ENCODE results near the gene CSK. TPM values are rescaled to one million over a fixed set of nuclear protein-coding genes. Genes with fewer than 3 reads are reported as not detected.

The CSK gene
- total and polyA plus RNA-seq, 2 of the 8 experiments (the other 6 are each of a cell fraction or from before 2014, with no cell fraction given): 13.7 to 50.2 TPM

DNA sequence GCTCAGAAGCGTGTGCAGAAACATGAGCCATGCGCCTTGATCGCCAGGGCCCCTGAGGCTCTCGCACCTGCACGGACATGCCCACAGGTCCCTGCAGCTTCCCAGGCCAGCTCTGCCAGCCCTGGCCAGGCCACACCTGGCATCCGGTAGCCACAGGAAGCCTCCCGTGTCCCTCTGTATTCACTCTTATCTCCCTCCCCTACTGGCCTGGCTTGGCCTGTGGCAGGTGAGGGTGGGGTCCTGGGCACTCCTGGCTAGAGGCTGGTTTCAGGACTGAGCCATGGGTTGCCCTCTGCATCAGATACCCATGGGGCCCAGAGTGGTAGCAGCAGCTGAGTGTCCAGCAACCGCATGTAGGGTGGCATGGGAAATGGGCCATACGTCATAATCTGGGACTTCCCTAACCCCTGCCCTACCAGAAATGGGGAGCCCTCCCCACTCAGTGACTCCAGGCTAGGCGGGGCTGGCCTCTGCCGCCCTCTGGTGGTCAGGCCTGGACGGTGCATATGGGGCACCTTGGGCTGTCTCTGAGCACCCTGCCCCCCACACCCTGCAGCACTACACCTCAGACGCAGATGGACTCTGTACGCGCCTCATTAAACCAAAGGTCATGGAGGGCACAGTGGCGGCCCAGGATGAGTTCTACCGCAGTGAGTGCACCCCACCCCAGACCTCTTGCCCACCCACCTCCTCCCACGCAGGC lies 18.1 kb downstream of the CSK start:
- H3K27me3 ChIP-seq (replicated peaks in 1 of 4; ENCODE audit: control insufficient read depth in 3 of 4, extremely low read depth in 1 of 4, insufficient read depth in 3 of 4, low read length in 3 of 4): no peaks in the 10 kb centered on the region
- H3K79me1 ChIP-seq (ENCODE audit: low read depth, low read length): 0 out of 2 replicates have a peak, but pooled peaks cover 2% of the 10 kb centered on the region
- no peaks in the 10 kb centered on the region for H3K79me2 ChIP-seq (ENCODE audit: control insufficient read depth in 1 of 2, insufficient read depth in 2 of 2, low read length in 2 of 2)
- FAIRE-seq (no peak), DNase-seq (ENCODE audit: low read depth in 1 of 2, low spot score in 2 of 2) (peak; percentile 34 to 96)
- no peak overlapping the region for H2BK20ac ChIP-seq (ENCODE audit: low read length)
- H2AFZ ChIP-seq (ENCODE audit: low read length): no peak overlapping the region
- no peak overlapping the region for H3K14ac ChIP-seq (ENCODE audit: insufficient read length)
- peaks cover 0 to 5% (median 2%) of the 10 kb centered on the region in 4 experiments; a peak in 3 of 7 replicates for H3K4me1 ChIP-seq (replicated peaks in 1 of 4; ENCODE audit: control insufficient read depth in 3 of 4, insufficient read depth in 4 of 4, low read length in 3 of 4)
- no peak overlapping the region for H3K23ac ChIP-seq (ENCODE audit: insufficient read length)
- H2BK5ac ChIP-seq (ENCODE audit: low read depth, low read length): peak overlapping the region; percentile 50; the same call in 1 of the 2 replicates
- no peak overlapping the region for H2AK5ac ChIP-seq (ENCODE audit: low read depth, low read length)
- no peak overlapping the region for H2BK120ac ChIP-seq (replicated peaks; ENCODE audit: low read depth, low read length)
- no peak overlapping the region for H3K4ac ChIP-seq (replicated peaks; ENCODE audit: insufficient read length, low read depth, low read length)
- H3K9me3 ChIP-seq (ENCODE audit: insufficient read depth in 2 of 2, low read depth in 1 of 2, low read length in 1 of 2): no peaks in the 10 kb centered on the region
- ChIA-PET POLR2A (ENCODE audit: partially characterized antibody) (interaction anchor here (0.7 to 3.6 kb wide), 7 partner anchors 9 to 126 kb away, joined by 3 to 20 read pairs (median 3); partner anchors contain the start of gene MPI), CTCF (ENCODE audit: partially characterized antibody) (interaction anchor here (0.6 to 53.7 kb wide), 41 partner anchors 9 to 551 kb away, joined by 3 to 1439 read pairs (median 5); partner anchors contain the start of genes CLK3, CPLX3, CSK and CYP1A2)
- H2BK15ac ChIP-seq (ENCODE audit: low read length): no peak overlapping the region
- peak overlapping the region; percentile 81 for H4K91ac ChIP-seq (replicated peaks; ENCODE audit: insufficient read length, low read length)
- H4K8ac ChIP-seq (ENCODE audit: extremely low read depth, insufficient read depth, low read length): no peak overlapping the region; the same call in 1 of the 2 replicates
- H3K36me3 ChIP-seq (ENCODE audit: control insufficient read depth in 2 of 4, insufficient read depth in 4 of 4, low read length in 3 of 4): peaks cover 0 to 14% (median 0%) of the 10 kb centered on the region in 4 experiments; a peak in 1 of 8 replicates
- no peak overlapping the region for H3K9ac ChIP-seq (replicated peaks in 1 of 4; ENCODE audit: extremely low read depth in 1 of 4, low read depth in 3 of 4, low read length in 3 of 4)
- H3K56ac ChIP-seq (replicated peaks; ENCODE audit: insufficient read length, low read depth, low read length): no peak overlapping the region
- no peaks in the 10 kb centered on the region for H3K23me2 ChIP-seq (ENCODE audit: low read depth, low read length)
- H2BK12ac ChIP-seq (ENCODE audit: low read depth, low read length): no peak overlapping the region
- no peak overlapping the region for H3K27ac ChIP-seq (ENCODE audit: low read depth, low read length)
- peak overlapping the region; percentile 9 for H4K5ac ChIP-seq (ENCODE audit: insufficient read length, low read depth, low read length)
- H3K4me2 ChIP-seq (ENCODE audit: insufficient read depth in 1 of 2, low read depth in 2 of 2, low read length in 2 of 2): no peak overlapping the region; a peak in 1 of 4 replicates
- no peak overlapping the region; the same call in 1 of the 2 replicates for H3K18ac ChIP-seq (ENCODE audit: extremely low read depth, low read length)
- WGBS, 2 experiments (ENCODE audit: extremely low coverage in 1 of 2, insufficient coverage in 1 of 2, insufficient read length in 1 of 2, insufficient replicate concordance in 2 of 2, low coverage in 1 of 2, low lambda C conversion rate in 2 of 2, missing lambda C conversion rate in 1 of 2): 59% methylated on average over 18 of the region's 18 CpGs; no CpG with 5 or more reads in 1 of the 2 experiments
- H4K20me1 ChIP-seq (replicated peaks in 1 of 2; ENCODE audit: control insufficient read depth in 1 of 2, insufficient read depth in 2 of 2, low read length in 2 of 2): peaks cover 2 to 14% of the 10 kb centered on the region in 2 experiments
- no peak overlapping the region for H3K4me3 ChIP-seq (ENCODE audit: extremely low read depth in 1 of 4, insufficient read depth in 2 of 4, low read depth in 3 of 4, low read length in 4 of 4)
- TF ChIP-seq POU5F1 (IDR thresholded peaks at IDR 0.05; ENCODE audit: low read depth, low read length) (no peak), CHD1 (IDR thresholded peaks at IDR 0.05; ENCODE audit: low read depth, low read length) (no peak), RAD21 (IDR thresholded peaks at IDR 0.05 in 1 of 2, conservative IDR thresholded peaks at IDR 0.05 in 1 of 2; ENCODE audit: low read depth in 2 of 2, low read length in 2 of 2) (peak; percentile 88 to 91), RBBP5 (IDR thresholded peaks at IDR 0.05; ENCODE audit: borderline replicate concordance, low read depth, low read length) (no peak), BRCA1 (IDR thresholded peaks at IDR 0.05; ENCODE audit: low read depth, low read length) (no peak), CEBPB (IDR thresholded peaks at IDR 0.05; ENCODE audit: low read depth, low read length) (no peak), CBX5 (IDR thresholded peaks at IDR 0.05; ENCODE audit: low read depth, low read length) (no peak)
- TF ChIP-seq, protein P1, sequence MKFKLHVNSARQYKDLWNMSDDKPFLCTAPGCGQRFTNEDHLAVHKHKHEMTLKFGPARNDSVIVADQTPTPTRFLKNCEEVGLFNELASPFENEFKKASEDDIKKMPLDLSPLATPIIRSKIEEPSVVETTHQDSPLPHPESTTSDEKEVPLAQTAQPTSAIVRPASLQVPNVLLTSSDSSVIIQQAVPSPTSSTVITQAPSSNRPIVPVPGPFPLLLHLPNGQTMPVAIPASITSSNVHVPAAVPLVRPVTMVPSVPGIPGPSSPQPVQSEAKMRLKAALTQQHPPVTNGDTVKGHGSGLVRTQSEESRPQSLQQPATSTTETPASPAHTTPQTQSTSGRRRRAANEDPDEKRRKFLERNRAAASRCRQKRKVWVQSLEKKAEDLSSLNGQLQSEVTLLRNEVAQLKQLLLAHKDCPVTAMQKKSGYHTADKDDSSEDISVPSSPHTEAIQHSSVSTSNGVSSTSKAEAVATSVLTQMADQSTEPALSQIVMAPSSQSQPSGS (IDR thresholded peaks at IDR 0.05; ENCODE audit: low read length): no peak; the same call in 1 of the 2 replicates
- TF ChIP-seq, protein P2, sequence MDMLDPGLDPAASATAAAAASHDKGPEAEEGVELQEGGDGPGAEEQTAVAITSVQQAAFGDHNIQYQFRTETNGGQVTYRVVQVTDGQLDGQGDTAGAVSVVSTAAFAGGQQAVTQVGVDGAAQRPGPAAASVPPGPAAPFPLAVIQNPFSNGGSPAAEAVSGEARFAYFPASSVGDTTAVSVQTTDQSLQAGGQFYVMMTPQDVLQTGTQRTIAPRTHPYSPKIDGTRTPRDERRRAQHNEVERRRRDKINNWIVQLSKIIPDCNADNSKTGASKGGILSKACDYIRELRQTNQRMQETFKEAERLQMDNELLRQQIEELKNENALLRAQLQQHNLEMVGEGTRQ (IDR thresholded peaks at IDR 0.05; ENCODE audit: low read length): no peak
